NCI-H2196 treated with DMSO at 0.1 percent for 48 hours (cell line): ENCODE results near the gene ZC3HAV1.
"Not testable (repeated sequence)": the region's sequence is repeated elsewhere in the genome, so short reads cannot be mapped to it uniquely, and the experiment has no call there.

Source experiments
- DNase-seq: peaks from one replicate; lab custom pipeline; 2025; ENCODE audit not compliant: unreplicated experiment; lab: John Stamatoyannopoulos, UW

Gene ZC3HAV1

DNA sequence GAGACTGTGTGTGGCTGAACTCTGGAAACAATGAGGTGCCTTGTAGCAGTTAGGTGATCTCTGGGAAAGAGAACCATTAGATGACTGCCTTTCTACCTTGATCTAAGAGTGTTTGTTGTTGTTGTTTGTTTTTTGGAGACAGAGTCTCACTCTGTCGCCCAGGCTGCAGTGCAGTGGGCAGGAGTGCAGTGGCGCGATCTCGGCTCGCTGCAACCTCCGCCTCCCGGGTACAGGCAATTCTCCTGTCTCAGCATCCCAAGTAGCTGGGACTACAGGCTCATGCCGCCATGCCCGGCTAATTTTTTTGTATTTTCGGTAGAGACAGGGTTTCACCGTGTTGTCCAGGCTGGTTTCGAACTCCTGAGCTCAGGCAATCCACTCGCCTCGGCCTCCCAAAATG, 54.9 kb downstream of the ZC3HAV1 start:
- not testable (repeated sequence) for DNase-seq

DNA sequence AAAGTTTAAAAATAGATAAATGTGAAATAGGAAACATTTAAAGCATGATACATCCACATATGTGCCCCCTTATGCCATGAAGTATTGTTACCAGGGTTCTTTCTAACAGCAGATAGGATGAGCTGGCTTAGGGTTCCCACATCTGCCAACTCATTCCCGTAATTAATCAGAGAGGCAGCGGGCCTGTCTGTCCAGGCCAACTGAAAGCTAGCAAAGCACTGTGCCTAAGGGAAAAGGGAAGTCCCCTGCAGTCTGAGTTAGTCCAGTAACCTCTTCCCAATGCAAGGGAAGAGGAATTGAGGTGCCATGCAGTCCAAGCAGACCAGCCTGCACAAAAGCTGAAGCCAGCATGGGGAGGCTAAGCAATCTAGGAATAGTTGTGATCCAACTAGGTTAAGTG, 55.4 kb downstream of the ZC3HAV1 start:
- DNase-seq = no peak

DNA sequence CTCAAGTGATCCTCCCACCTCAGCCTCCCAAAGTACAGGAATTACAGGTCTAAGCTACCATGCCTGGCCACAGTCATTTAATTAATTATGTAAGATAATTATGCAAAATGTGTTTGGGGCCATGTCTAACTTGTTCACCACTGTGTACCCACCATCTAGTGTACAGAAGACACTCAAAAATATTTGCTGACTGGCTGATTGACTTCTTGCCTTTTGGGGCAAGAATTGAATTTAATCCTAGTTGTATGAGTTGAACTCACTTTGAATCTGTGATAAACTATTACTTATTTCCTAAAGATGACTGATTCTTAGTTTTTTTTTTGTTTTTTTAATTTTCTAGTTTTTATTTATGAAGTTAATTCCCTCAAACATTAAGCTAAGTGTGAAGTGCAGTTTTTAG, 57.9 kb downstream of the ZC3HAV1 start:
- no peak for DNase-seq

DNA sequence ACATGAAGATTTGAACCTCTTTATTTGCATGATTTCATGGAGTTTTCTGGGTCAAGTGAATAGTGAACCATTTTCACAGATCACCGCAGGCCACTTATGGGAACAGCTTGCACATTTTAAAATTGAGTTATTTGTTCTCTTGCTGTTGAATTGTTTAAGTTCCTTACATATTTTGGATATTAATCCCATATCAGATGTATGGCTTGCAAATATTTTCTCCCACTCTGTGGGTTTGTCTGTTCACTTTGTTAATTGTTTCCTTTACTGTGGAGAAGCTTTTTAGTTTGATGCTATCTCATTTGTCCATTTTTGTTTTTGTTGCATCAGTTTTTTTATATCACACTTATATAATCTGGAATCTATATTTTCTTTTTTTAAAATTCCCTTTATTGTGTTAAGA, 59.6 kb downstream of the ZC3HAV1 start:
- no peak for DNase-seq

DNA sequence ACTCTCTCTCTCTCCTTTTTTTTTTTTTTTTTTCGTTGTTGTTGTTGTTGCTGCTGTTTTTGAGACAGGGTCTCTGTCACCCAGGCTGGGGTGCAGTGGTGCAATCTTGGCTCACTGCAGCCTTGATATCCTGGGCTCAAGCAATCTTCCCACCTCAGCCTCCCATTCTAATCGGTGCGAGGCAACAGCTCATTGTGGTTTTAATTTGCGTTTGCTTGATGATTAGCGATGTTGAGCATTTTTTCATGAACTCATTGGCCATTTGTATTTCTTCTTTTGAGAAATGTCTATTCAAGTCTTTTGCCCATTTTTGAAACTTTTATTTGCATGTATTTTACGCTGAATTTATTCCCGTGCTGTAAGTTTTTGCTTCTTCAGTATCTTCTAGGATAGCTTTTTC, 60.4 kb downstream of the ZC3HAV1 start:
- DNase-seq = no peak

DNA sequence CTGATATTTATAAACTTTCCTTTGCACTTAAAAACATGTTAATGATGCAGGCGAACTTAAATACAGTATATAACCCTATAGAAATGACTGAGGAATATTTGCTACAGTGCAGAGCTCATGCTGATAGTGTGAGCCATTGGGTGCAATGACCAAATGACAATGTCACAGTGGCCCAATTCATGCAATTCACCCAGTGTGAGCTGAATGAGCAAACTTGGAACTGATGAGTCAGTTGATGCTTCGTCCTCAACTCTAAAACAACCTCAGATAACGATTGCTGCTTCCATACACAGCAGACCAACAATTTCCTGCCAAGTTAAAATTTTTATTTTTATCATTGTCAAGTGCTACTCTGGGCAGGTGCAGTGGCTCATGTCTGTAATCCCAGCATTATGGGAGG, 61.5 kb downstream of the ZC3HAV1 start:
- DNase-seq = no peak

DNA sequence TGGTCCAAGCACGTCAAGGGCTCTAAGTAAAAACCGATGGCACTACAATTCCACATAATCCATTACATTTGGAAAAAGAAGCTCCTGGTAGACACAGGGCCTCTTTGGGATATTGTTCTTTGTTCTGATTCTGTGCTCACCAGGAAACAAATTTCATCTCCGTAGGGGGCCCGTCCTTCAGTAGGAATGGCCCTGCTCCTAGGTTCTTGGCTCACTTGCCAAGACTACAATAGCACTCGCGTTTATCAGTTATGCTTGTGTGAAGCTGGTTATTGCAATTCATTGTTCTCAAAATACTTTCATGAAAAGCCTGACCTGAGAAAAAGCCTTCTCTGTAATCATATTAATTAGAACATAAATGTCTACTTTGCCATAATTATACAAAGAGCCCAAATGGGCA, 63.4 kb downstream of the ZC3HAV1 start:
- no peak for DNase-seq

DNA sequence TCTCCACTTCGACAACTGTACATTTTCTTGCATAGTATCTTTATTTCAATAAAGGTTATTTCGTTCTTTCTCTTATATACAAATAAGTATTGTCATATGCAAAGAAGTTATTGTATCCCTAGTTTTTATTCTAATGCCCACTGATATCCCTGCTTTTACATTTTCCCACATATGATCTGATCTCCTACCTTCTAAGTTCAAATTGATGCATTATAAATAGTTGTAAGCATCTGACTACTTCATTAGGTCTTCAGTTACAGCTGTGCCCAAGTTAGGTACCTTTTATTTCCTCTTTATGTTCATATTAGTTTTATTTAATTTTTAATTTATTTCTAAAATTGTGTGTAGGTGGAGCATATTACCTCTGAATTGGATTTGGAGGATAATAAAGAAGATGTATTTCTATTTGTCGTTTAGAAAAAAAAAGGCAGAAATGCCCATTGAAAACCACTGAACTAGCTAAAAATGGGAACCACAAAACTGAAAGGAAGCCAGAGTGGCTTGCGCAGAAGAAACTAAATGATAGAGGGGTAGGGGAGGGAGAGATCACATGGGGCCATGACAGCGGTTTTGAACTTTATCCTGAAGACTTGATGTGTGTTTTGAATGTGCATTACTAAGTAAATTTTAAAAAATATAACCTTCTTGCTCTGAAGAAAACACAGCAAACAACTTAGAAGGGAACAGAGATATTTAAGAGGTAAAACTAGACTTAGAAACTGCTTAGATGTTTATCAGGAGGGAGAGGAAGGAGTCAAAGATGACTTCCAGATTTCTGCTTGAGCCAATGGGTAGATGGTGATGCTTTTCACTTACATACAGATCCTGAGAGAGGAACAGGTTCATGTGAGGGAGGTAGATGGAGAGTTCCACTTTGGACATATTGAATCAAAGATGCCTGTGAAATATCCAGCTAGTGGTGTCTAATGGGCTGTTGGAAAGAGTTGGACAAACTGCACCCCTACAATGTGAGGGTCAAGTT, 64.4 kb downstream of the ZC3HAV1 start:
- DNase-seq = no peak

DNA sequence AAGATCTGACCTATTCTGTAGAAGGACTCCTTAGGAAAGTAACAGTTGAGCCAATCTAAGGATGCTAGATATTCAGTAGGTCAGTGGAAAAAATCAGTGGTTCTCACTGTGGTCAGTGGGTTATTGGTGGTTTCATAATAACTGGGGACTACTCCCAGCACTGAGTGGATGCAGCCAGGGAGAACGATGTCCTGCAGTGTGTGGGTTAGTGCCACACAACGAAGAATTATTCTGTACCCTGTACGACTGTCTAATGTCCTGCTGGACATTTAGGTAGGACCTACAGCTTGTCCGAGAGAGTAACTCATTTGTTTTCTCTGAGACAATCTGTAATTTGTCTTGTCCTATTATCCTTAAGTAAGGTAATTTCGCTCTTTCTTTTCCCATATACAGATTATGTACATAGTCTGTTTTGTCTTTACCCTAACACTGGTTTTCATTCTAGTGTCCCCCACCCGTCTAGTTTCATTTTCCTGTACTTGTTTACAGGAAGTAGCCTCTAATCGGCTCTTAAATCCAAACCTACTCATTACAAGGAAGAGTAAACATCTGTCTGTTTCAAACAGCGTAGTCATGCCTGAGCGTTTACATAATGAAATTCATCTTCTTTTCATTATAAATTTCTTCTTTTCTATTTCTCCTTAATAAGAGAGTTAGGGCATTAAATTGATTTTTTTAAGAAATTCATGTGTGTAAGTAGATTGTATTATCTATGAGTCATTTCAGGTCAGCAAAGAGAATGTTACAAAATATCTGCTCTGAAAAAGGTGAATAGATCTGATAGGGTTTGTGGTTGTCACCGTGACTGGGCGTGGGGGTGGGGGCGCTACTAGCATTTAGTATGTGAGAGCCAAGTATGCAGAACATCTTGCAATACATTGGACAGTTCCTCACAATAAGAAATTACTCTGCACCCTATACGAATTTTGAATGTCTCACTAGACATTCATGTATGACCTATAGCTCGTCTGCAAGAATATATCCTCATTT, 65.4 kb downstream of the ZC3HAV1 start:
- DNase-seq = no peak

DNA sequence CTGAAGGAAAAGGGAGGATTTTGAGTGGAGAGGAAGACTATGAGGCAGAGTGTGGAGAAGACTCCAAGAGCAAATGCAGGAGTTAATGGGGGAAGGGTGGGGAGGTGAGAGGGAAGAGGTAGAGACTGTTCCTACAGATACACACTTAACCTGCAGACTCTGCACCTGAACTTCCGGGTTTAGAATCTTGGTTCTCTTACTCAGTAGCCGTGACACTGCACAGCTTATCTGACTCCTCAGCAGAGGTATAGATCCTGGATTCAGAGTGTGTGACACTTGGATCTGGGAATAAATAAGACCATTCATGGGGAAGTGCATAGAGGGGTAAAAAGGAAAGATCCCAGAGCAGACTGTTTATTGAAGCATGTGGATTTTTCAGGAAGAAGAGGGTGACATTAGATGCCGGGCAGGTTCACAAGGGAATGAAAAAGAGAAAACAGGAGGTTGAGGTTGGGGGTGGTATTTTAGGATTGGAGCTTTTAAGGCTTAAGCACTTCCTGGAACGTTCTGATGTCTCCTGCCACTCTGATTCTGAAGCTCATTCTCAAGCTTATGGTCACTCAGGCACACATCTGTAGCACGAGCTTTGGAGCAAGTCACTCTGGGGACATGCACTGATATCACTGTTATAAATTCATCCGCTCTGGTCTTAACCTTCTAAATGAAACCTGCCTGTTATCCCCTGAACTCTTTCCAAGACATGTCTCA, 68.0 kb downstream of the ZC3HAV1 start:
- no peak for DNase-seq

DNA sequence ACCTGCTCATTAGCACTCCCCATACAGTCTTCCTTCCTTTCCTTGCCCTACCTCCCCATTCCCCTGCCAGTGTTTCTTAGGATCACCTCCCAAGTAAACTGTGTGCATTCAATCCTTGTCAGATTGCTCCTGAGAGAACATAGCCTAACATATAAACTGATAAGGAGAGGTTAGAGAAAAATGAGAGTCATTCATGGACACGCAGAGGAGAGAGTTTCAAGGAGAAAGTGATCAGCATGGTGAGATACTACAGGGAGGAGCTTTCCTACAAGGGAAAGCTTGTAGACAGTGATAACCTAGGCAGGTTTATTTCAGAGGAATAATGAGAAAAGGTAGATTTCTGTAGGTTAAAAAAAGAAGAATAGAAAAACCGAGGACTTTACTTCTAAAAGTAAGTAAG, 70.8 kb downstream of the ZC3HAV1 start:
- DNase-seq = no peak

DNA sequence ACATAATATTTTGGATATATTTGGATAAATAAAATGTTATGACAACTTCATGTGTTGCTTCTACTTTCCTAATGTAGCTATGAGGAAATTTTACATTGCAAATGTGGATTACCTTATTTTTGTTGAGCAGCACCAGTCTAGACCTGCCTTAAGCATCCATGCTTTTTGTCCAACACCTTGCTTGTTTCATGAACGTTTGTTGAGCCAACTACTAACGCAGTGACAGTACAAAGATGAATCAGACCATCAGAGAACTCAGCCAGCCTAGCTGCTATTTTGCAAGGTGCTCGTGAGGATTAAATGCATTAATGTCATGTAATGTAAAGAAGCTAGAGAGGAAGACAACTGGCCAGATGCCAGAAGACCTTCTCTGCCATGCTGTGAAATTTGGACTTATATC, 72.6 kb downstream of the ZC3HAV1 start:
- no peak for DNase-seq

DNA sequence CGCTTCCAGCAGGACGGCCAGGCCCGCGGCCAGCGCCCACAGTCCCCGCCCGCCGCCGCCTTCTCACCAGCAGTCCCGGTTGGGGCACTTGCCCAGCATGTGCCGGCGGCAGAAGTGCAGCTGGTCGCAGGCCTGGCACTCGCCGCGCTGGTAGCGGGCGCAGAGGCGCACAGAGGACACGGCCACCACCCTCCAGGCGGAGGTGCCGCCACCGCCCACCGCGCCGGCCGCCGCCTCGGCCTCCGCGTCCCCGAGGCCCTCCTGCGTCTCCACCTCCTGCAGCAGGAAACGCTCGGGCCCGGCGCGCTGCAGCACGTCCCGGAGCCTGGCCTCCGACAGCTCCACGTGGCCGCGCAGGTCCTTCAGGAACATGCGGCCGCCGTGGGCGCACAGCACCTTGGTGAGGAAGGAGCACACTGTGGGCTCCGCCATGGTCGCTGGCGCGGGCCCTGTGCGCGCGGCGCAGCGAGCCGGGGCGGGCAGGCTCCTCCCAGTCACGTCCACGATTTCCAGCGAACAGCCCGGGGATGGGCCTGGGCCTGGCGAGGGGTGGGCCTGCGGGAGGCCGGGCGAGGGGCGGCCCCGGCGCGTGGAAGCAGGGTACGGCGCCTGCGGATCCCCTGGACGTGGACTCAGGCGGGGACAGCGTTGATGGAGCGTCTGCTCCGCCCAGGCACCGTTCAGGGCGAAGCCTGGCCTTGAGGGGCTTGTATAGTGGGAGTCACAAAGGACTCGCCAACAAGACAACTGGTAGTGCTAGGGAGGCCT, 73.8 kb downstream of the ZC3HAV1 start, which contains the start of gene ZC3HAV1L:
Gene ZC3HAV1L, minus strand, starts transcription at position 457 of the 768 bp plus-strand sequence. Its CDS starts 25 bp downstream, at position 432.
- peak; percentile 32 for DNase-seq

DNA sequence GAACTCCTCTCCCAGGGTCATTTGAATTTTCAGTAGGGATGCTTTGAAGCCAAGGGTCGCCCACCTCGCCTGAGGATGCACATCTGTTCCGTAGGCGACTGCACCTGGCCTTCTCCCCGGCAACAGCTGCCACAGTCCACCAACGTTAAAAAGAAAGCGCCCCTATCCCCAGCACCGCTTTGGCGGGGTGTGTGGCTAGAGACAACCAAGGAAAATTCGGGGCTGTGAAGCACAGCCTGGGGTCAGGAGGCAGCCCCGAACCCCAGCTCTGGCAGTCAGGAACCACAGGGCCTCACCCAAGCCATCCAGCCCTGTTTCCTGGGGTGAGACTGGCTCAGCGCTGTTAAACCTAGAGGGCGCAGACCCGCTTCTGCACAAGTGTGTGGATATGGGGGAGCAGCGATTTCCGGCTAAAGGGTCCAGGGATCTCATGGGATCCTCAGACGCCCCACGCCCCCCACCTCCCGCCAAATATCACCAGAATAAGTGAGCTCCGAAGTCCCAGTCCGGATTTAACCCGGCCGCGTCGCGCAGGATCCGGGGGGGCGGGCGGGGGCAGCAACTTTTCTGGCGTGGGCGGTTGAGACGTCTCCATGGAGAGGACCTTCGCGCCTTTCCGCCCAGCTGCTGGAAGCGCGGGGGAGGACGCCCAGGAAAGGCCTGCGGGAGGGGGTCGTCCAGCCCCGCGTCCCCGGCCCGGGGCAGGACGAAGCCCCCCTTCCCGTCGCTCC, 74.5 kb downstream of the ZC3HAV1 start:
- no peak for DNase-seq

DNA sequence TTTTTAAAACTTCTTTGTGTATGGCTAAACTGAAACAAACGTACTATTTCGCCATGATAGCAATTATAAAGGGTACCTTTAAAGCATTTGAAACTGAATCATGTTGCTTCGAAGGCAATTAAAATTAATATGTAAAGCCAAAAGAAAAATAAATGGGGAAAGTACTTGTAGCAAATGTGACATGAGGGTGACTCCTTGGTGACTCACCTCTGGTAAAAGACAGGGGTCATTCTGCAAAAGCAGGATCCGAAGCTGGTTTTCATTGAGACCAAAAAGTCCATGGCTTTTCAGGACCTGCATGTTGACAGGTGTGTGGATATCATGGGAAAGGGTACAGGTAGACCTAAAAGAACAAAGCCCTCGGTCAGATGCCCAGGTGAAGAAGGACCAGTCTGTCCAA, 75.2 kb downstream of the ZC3HAV1 start:
- DNase-seq = no peak

DNA sequence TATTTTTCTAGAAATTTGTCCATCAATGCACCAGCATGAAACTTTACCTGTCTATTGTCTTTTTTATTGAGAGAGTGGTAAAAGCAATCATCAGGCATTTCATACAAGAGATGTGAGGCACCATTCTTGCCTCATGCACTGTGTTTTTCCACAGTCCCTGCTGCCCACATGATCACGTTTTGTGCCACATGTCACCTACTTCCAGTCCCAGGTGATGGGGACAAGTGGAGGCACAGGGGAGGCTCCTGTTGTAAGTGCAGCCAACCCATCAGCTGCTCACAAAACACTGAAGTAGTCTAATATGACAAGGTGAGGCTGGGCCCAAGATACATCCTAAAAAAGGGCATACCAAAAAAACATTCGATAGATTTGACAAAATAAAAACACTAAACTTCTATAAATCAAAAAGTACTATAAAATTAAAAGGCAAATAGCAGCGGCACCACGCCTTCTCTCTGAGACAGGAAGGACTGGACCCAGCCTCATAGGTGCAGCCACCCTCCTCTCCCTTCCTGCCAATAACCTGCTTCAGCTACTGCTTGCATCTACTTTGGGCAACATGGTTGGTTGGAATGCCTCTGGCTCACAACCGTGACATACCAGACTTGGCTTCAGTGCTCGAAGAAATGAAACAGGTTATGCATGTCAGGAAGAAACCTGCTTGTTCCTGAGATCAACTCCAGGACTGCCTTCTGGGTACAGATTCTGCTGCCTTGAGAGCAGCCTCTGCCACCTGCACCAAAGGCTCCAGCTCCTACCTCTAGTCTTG, 76.0 kb downstream of the ZC3HAV1 start:
- no peak for DNase-seq

DNA sequence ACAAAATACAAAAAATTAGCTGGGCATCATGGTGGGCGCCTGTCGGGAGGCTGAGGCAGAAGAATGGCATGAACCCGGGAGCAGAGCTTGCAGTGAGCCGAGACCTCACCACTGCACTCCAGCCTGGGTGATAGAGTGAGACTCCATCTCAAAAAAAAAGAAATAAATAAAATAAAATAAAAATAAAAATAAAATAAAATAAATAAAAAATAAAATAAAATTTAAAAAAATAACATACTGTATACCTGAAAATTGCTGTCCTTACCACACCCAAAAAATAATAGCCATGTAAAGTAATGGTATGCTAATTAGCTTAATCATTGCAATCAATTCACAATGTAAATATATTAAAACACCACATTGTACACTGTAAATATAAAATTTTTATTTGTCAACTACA, 77.0 kb downstream of the ZC3HAV1 start:
- DNase-seq = no peak

DNA sequence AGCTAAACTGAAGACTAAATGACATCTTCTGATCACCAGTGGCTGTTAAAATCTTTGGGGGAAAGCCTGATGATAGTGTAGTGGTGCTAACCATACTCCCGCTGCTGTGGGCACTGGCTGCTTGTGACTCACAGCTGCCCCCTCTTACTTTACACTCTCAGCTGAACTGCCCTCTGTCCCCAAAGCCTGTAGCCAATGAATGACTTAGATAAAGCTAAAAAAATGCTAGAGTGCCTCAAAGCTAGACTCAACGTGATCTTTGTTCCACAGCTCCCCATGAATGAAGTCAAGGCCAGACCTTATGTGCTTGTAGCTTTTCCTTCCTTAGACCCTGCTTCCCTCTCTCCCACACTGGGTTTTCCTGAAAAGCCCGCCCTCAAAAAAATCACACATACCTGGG, 80.2 kb downstream of the ZC3HAV1 start:
- DNase-seq = no peak

DNA sequence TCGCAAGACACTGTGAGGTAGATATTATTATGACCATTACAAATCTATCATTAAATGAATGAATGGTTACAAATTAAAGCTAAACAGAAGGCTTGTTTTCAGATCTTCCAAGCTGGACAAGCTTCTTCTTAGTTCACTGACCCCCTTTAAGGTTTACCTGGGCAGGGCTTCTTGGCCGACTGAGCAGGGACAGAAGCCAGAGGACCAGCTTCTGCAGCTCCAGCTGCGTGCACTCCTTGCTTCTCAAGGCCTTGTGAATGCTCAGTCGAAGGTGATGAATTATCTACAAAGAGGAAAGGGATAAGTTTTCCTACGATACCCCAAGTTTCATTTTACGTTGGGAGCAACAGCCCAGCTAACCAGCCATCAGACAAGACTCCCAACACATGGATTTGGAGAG, 83.0 kb downstream of the ZC3HAV1 start:
- no peak for DNase-seq
